GM19467 (cell line): ENCODE measurements around the gene SIGLEC11.
"Not testable (repeated sequence)": the region's sequence is repeated elsewhere in the genome, so short reads cannot be mapped to it uniquely, and the experiment has no call there.

Source experiments
- ATAC-seq: cut with Tn5 transposase; IDR thresholded peaks from one replicate; pipeline ENCODE4 v1.9.1; 2021; ENCODE audit warnings: mild to moderate bottlenecking, moderate library complexity; ENCODE audit not compliant: unreplicated experiment

SIGLEC11 gene

DNA sequence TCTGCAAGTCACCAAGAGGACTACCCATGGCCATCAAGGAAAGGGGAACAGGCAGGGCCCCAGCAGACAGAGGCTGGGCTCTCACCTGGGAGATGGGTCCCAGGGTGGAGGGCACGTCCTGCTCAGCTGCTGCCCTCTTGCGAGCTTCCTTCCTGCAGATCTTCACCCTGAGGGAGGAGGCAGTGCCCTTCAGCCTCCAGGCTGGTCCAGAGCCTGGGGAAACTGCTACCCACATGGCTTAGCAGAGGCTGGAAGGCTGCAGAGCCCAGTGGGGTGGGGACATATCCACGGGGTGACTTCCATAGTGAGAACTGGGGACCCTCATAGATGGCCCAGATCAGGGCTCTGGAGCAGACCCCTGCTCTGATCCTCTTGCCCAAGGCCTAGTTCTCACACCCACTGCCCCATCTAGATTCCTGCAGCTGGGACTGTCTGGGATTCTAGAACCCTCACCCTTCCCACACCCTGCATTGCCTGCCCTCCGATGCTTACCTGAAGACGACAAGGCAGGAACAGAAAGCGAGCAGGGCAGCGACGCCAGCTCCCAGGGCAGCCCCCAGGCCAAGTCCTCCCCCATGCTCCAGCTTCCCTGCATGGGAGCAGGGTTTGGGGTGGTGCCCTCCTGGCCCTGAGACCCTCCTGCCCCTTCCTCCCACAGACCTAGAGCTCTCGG is 9.0 kb downstream of the SIGLEC11 start:
- ATAC-seq = no peak

DNA sequence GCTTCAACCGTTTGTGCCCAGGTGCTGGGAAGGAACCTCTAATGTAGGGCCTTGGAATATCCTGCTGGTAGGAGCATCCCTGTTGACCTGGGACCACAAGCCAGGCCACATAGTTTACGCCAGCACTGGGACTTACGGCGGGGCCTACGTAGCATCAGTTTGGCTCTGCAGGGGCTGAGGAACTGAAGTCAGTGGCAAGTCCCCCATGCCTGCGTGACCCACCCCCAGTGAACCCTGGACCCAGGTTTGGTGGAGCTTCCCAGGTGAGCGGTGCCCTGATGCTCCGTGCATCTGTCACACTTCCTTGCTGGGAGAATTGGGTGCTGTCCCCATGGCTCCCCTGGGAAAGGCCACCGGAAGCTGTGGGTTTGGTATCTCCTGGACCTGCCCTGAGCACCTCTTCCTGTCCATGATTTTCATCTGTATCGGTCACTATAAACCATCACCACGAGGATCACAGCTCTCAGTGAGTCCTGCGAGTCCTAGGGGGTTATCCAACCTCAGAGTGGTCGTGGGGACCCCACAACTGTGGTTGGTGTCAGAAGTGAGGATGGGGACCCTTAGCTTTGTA is 9.9 kb downstream of the SIGLEC11 start:
- ATAC-seq = no peak

DNA sequence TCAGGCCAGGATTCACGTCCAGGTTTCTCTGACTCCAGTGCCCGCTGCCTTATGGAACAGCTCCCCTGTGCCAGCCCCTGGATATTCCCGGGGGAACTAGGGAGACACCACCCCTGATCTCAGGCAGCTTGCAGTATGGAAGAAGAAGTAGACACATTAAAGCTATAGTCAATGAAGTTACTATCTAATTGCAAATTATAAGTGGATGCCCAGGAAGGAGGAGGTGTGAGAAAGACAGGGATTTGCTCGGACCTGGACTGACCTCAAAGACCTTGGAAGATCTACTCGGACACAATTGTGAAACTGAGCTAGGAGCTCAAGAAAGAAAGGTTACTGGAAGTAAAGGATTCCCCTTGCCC is 10.4 kb downstream of the SIGLEC11 start:
- ATAC-seq = no peak

DNA sequence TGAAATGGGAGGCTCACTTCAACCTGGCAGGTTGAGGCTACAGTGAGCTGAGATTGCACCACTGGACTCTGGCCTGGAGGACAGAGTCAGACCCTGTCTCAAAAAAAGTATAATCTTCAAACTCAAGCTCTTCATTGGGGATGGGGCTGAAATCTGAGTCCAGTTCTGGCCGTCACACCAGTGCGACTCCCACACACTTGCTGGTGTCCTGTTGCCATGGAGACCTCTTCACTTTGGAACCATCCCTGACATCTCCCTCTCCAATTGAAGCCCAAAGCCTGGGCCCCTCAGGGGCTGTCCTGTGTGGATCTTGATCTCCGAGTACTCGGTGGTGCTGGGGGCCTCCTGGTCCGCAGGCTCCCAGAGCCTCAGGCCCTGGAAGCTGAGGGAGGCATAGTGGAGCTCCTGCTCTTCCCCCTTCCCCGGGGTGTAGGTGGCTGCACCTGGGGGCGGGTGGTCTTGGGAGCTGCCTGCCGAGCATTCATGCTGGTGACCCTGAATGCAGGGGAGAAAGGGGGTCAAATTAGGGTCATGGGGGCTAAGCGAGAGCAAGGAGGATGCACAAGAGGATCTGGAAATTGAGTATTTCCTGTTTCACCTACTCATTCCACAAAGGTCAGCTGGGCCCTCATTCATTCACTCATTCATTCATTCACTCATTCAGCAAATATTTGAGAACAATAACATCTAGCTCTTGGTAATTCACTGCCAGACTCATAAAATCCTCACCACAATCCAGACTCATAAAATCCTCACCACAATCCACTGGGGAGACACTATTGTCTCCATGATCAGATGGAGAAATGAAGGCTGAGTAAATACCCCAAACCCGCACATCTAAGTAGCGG is 11.0 kb downstream of the SIGLEC11 start:
- ATAC-seq = no peak

- ATAC-seq = no peak
Observed at GRCh38 chr19:49946415-49946814, 14.6 kb downstream of the SIGLEC11 start.

- not testable (repeated sequence) for ATAC-seq
Observed at GRCh38 chr19:49944567-49944966, 16.4 kb downstream of the SIGLEC11 start.

GRCh38 chr19:49940482-49940791 is 20.5 kb downstream of the SIGLEC11 start:
- no peak for ATAC-seq

DNA sequence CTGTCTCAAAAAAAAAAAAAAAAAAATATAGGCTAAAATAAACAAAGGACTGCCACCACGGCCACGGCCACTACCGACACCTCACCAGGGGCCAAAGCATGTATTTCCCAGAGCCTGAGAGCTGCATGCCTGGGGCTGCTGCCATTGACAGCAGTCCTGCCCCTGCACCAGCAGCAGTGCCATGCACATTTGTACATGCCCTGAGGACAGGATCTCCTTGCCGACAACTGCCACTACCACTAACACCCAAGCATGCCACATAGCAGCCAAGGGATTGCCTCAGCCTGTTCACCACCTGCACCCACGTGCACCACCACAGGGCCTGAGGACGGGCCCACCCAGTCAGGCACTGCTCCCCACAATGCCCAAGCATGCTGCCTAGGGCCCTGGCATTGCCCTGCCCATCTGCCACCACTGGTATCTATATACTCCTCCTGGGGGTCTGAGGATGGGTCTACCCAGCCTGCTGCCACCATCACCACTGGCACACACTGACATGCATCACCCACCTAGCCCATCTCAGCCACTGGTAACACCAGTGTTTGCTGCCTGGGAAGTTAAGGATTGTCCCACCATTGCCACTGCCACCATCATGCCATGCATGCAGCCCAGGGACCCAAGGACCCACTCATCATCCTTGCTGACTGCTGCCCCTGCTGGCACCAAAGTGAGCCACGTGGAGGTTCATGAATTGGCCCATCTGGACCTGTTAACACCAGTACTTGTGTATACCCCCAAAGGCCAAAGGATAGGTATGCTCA is 21.1 kb downstream of the SIGLEC11 start:
- ATAC-seq = no peak

GRCh38 chr19:49938662-49939061 is 22.3 kb downstream of the SIGLEC11 start:
- ATAC-seq = no peak

GRCh38 chr19:49937750-49938381 is 23.1 kb downstream of the SIGLEC11 start:
- no peak for ATAC-seq

DNA sequence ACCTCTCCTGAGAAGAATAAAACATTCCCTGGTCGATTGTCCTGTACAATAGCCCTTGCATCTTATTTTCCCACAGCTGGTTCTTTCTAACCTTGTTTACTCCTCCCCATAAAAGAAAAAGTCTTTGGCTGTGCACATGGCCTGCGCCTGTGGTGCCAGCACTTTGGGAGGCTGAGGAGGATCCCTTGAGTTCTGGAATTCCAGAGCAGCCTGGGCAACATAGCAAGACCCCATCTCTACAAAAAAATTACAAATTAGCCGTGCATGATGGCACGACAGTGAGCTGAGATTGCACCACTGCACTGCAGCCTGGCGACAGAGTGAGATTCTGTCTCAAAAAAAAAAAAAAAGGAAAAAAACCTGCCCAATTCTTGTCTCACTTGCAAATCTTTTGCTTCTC is 24.4 kb downstream of the SIGLEC11 start:
- no peak for ATAC-seq

DNA sequence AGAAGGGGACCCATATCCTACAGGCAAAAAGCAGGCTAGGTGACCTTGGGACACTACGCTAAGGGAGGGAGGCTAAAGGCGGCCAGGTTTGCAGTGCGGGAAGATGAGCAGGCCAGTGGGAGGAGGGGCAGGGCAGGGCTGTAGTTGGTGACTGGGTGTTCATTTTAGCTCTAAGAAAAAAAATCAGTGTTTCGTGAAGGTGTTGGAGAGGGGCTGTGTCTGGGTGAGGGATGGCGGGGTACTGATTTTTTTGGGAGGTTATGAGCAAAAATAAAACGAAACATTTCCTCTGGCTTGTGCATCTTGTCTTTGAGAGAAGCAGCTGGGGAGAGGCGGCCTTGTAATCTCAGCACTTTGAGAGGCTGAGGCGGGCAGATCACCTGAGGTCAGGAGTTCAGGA is 27.3 kb downstream of the SIGLEC11 start:
- ATAC-seq = no peak

GRCh38 chr19:49932731-49933131 is 28.2 kb downstream of the SIGLEC11 start:
- no peak for ATAC-seq

DNA sequence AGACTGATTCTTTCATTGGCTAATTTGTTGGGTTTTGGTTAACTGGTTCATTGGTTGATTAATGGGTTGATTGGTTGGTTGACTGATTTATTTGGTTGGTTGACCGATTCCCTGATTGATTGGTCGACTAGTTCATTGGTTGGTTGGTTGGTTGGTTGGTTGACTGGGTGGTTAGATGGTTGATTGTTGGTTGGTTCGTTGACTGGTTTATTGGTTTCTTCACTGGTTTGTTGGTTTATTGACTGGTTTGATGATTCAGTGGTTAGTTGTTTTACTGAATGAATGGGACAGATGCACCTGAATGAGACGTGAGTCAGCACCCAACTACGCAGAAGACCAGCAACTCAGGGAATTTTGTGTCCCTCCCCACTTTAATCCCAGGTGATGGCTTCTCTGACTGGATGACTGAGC is 28.9 kb downstream of the SIGLEC11 start:
- no peak for ATAC-seq

DNA sequence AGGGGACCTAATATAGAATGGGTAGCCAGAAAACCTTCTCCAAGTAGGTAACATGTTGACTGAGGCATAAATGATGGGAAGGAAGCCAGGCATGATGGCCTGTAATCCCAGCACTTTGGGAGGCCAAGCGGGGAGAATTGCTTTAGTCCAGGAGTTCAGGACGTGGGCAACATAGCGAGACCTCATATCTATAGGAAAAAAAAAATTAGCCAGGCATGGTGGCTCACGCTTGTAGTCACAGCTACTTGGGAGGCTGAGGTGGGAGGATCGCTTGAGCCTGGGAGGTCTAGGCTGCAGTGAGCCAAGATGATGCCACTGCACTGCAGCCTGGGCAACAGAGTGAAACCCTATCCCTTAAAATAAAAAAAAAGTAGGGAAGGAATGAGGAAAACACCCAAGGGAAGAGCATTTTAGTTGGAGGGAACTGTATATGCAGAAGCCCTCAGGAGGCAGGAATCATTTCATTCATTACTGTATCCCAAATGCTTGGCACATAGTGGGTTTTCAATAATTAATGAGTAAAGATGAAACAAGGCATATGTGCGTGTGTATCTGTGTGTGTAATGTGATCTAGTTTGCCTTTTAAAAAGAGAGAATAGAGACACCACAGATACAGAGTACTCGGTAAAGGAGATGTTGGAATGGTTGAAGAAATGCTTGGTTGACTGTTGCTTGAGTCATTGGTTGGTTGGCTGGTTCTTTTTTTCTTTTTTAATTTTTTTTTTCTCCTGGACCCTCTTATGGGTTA is 29.5 kb downstream of the SIGLEC11 start:
- no peak for ATAC-seq

- ATAC-seq = no peak
Observed at GRCh38 chr19:49930483-49931011, 30.4 kb downstream of the SIGLEC11 start.

- ATAC-seq = peak; percentile 63
Observed at GRCh38 chr19:49929611-49930482, 31.1 kb downstream of the SIGLEC11 start.

GRCh38 chr19:49929121-49929610 is 31.8 kb downstream of the SIGLEC11 start, which contains the start of the genes ATF5 and NUP62:
Gene ATF5, plus strand, starts transcription at chr19:49929205. Its CDS starts 1,646 bp downstream, at chr19:49930851.
Gene NUP62, minus strand, starts transcription at chr19:49929504. Its CDS starts 19,697 bp downstream, at chr19:49909807.
- ATAC-seq = peak; percentile 45
